HG03575 (cell line): Measurements from ENCODE around the gene HOXA6.
A peak's percentile ranks its signal among the peaks of the same experiment; 100 is the strongest.

Source experiments
- ATAC-seq: cut with Tn5 transposase; IDR thresholded peaks from one replicate; pipeline ENCODE4 v1.9.1; 2021; ENCODE audit not compliant: unreplicated experiment, insufficient number of reproducible peaks, low FRiP score; ENCODE audit errors: extremely low read depth

HOXA6 gene

GRCh38 chr7:27106181-27106900, 41.2 kb downstream of the HOXA6 start:
- no peak for ATAC-seq

- ATAC-seq = no peak
Observed at GRCh38 chr7:27105301-27106031, 42.1 kb downstream of the HOXA6 start.

GRCh38 chr7:27104341-27105058, 43.1 kb downstream of the HOXA6 start:
- no peak for ATAC-seq

- ATAC-seq = no peak
Observed at GRCh38 chr7:27103489-27104226, 43.9 kb downstream of the HOXA6 start.

GRCh38 chr7:27102581-27103442, 44.8 kb downstream of the HOXA6 start, which contains the start of gene HOXA2:
Gene HOXA2 (minus strand): TSS chr7:27102683. CDS start chr7:27102500, 183 bp downstream.
- ATAC-seq = no peak

GRCh38 chr7:27101957-27102580, 45.5 kb downstream of the HOXA6 start:
- ATAC-seq = no peak

- ATAC-seq = no peak
Observed at GRCh38 chr7:27101171-27101956, 46.2 kb downstream of the HOXA6 start.

GRCh38 chr7:27100694-27101170, 46.8 kb downstream of the HOXA6 start:
- no peak for ATAC-seq

- ATAC-seq = no peak
Observed at GRCh38 chr7:27099453-27100370, 47.9 kb downstream of the HOXA6 start.

- no peak for ATAC-seq
Observed at GRCh38 chr7:27098578-27099451, 48.8 kb downstream of the HOXA6 start.

- no peak for ATAC-seq
Observed at GRCh38 chr7:27097686-27098577, 49.6 kb downstream of the HOXA6 start.

GRCh38 chr7:27096768-27097514, 50.6 kb downstream of the HOXA6 start:
- no peak for ATAC-seq

- peak; percentile 55 for ATAC-seq
Observed at GRCh38 chr7:27095897-27096767, 51.4 kb downstream of the HOXA6 start, which contains the start of gene HOXA1. Gene HOXA1 (minus strand): TSS chr7:27096000. CDS start chr7:27095912, 88 bp downstream.
